Endothelial cell of umbilical vein (primary cell): ENCODE results near the gene CTBP1. TPM values are rescaled to one million over a fixed set of nuclear protein-coding genes. Genes with fewer than 3 reads are reported as not detected.

Source experiments
- BruUV-seq: library from RNA; stranded (reverse); fragments of 400-500 nt; replicated peaks from 2 replicates; lab custom pipeline; 2021; lab: Mats Ljungman, UMichigan
- CTCF ChIA-PET: fragments of 300-600, 350-600 bp; sonication (Branson Sonifier 250); formaldehyde crosslinking; loops from one replicate; lab custom pipeline; 2021; ENCODE audit warnings: antibody characterized with exemption, inconsistent platforms; lab: Charles Lee
- POLR2A ChIA-PET: fragments of 300-600, 350-600 bp; sonication (Branson Sonifier 250); formaldehyde crosslinking; loops from one replicate; lab custom pipeline; 2021; ENCODE audit warnings: antibody characterized with exemption, inconsistent platforms; lab: Charles Lee
- DNase-seq: peaks from one replicate; pipeline ENCODE4 v3.0.0-alpha.2; 2011; ENCODE audit warnings: low read depth, low spot score
- FAIRE-seq: peaks from 2 replicates; lab custom pipeline; 2011; peaks lifted over from hg19 to GRCh38; lab: Jason Lieb, UNC
- H2AFZ ChIP-seq: 2 replicates; pipeline ENCODE4 v1.6.0; 2012; ENCODE audit warnings: low read depth, low read length, control low read depth, inconsistent platforms
- H3K27ac ChIP-seq: 2 replicates; pipeline ENCODE4 v1.5.1; 2011; ENCODE audit warnings: low read depth, mild to moderate bottlenecking, control low read depth, low read length, moderate library complexity; ENCODE audit not compliant: insufficient read depth
- H3K27me3 ChIP-seq, 2 experiments: 2 replicates each; pipeline versions ENCODE4 v1.6.0 to v1.6.1; 2011; ENCODE audit warnings: low read length in 2 of 2, mixed read lengths in 1 of 2; ENCODE audit not compliant: control insufficient read depth in 2 of 2, insufficient read depth in 2 of 2
- H3K36me3 ChIP-seq, 2 experiments: 2 replicates in 1 of 2; 3 replicates in 1 of 2; pipeline ENCODE4 v1.5.1; 2011; ENCODE audit warnings: low read length in 2 of 2, mild to moderate bottlenecking in 1 of 2, moderate library complexity in 1 of 2; ENCODE audit not compliant: control insufficient read depth in 2 of 2, insufficient read depth in 2 of 2; ENCODE audit errors: extremely low read depth in 1 of 2
- H3K4me1 ChIP-seq: 3 replicates; pipeline ENCODE4 v1.5.1; 2011; ENCODE audit warnings: mild to moderate bottlenecking, low read length; ENCODE audit not compliant: control insufficient read depth, insufficient read depth; ENCODE audit errors: extremely low read depth
- H3K4me2 ChIP-seq: 2 replicates; pipeline ENCODE4 v1.6.1; 2011; ENCODE audit warnings: low read length, control low read depth, mixed read lengths; ENCODE audit not compliant: insufficient read depth
- H3K4me3 ChIP-seq, 3 experiments: fragments of 200-600 bp in 1 of 3; sonication (generic), shearing (Covaris generic) in 1 of 3; replicated peaks in 1 of 3; 2 replicates each; pipeline ENCODE4 v1.5.1; 2011 to 2016; ENCODE audit warnings: control low read depth in 3 of 3, low read length in 3 of 3, mild to moderate bottlenecking in 2 of 3, inconsistent platforms in 1 of 3, low read depth in 1 of 3, moderate library complexity in 1 of 3; ENCODE audit not compliant: insufficient read depth in 1 of 3
- H3K79me2 ChIP-seq: 2 replicates; pipeline ENCODE4 v1.6.0; 2012; ENCODE audit warnings: low read length, inconsistent platforms; ENCODE audit not compliant: control insufficient read depth, insufficient read depth
- H3K9ac ChIP-seq: replicated peaks from 2 replicates; pipeline ENCODE3; 2011; ENCODE audit warnings: low read length, control low read depth; ENCODE audit not compliant: insufficient read depth; ENCODE audit errors: extremely low read depth
- H3K9me1 ChIP-seq: replicated peaks from 3 replicates; pipeline ENCODE4 v1.6.0; 2011; ENCODE audit warnings: mild to moderate bottlenecking, low read length; ENCODE audit not compliant: control insufficient read depth, insufficient read depth; ENCODE audit errors: extremely low read depth
- H3K9me3 ChIP-seq: replicated peaks from 2 replicates; pipeline ENCODE4 v1.5.1; 2012; ENCODE audit warnings: low read length, inconsistent platforms; ENCODE audit not compliant: control insufficient read depth, insufficient read depth
- H4K20me1 ChIP-seq: replicated peaks from 2 replicates; pipeline ENCODE3; 2011; ENCODE audit warnings: mild to moderate bottlenecking, low read length; ENCODE audit not compliant: control insufficient read depth, insufficient read depth; ENCODE audit errors: extremely low read depth
- EZH2 ChIP-seq: IDR thresholded peaks from 2 replicates; pipeline ENCODE4 v1.6.1; 2012; ENCODE audit warnings: borderline replicate concordance, low read depth, mild to moderate bottlenecking, moderate library complexity, low read length, inconsistent platforms; ENCODE audit not compliant: severe bottlenecking
- FOS ChIP-seq: IDR thresholded peaks from 2 replicates; pipeline ENCODE4 v1.6.1; 2011; ENCODE audit warnings: mild to moderate bottlenecking, low read length, moderate library complexity, borderline replicate concordance; ENCODE audit not compliant: insufficient read depth
- GATA2 ChIP-seq: IDR thresholded peaks from 2 replicates; pipeline ENCODE4 v1.7.0; 2011; ENCODE audit warnings: low read depth, mild to moderate bottlenecking, moderate library complexity, mixed read lengths, low read length; ENCODE audit not compliant: insufficient read length, insufficient read depth
- JUN ChIP-seq: IDR thresholded peaks from 2 replicates; pipeline ENCODE4 v1.6.1; 2011; ENCODE audit warnings: borderline replicate concordance, low read depth; ENCODE audit not compliant: insufficient read length, insufficient read depth
- MAX ChIP-seq: IDR thresholded peaks from 2 replicates; pipeline ENCODE4 v1.6.1; 2011; ENCODE audit not compliant: insufficient read depth, insufficient read length
- MYC ChIP-seq: IDR thresholded peaks from one replicate; pipeline ENCODE4 v1.6.1; 2011; ENCODE audit warnings: mild to moderate bottlenecking, low read depth, low read length
- POLR2A ChIP-seq: IDR thresholded peaks from 2 replicates; pipeline ENCODE4 v1.6.1; 2012; ENCODE audit warnings: low read depth, mild to moderate bottlenecking, control low read depth, low read length
- POLR2AphosphoS5 ChIP-seq: IDR thresholded peaks from 2 replicates; pipeline ENCODE4 v1.6.1; 2012; ENCODE audit warnings: low read depth, mild to moderate bottlenecking, control low read depth, low read length, moderate library complexity; ENCODE audit not compliant: insufficient read depth
- dilution Hi-C: fragments of 300-500 bp; cut with MboI; formaldehyde crosslinking; loops from one replicate; pipeline ENCODE4 v1.15.0; 2019; ENCODE audit warnings: low sequenced_read_pairs; ENCODE audit not compliant: extremely low pct_ligation_motif_present
- intact Hi-C: fragments of 100-400 bp; cut with micrococcal nuclease; formaldehyde crosslinking; loops from one replicate; pipeline ENCODE4 v1.10.0; 2022
- polyA plus RNA-seq, 4 experiments: library from polyadenylated mRNA; depleted of rRNA in 3 of 4; stranded (reverse) in 3 of 4; unstranded in 1 of 4; fragments of >200 nt; gene quantifications; 2 replicates each; pipeline versions ENCODE4 v1.2.1 to v1.2.3, GENCODE V29; 2011 to 2012; ENCODE audit warnings: missing spikeins in 1 of 4
- total RNA-seq: library from RNA; stranded (reverse); gene quantifications from 2 replicates; pipeline ENCODE4 v1.2.3, GENCODE V29; 2021
- TF ChIP-seq, protein P1 (sequence below), 2 donors: IDR thresholded peaks; 1 replicate in 1 of 2; 2 replicates in 1 of 2; pipeline ENCODE4 v1.5.1; 2011; ENCODE audit warnings: low read length in 2 of 2, mild to moderate bottlenecking in 2 of 2, moderate library complexity in 2 of 2, control low read depth in 1 of 2, inconsistent platforms in 1 of 2, low read depth in 1 of 2; ENCODE audit not compliant: insufficient read depth in 1 of 2; ENCODE audit errors: extremely low read depth in 1 of 2

Gene CTBP1
- total and polyA plus RNA-seq, 2 donors (not counting 3 experiments of a cell fraction or from before 2014, with no cell fraction given): 165 to 167 TPM

GRCh38 chr4:1218634-1219565 is 30.0 kb downstream of the CTBP1 start:
- Histone ChIP-seq H3K4me1 (no peaks in the 10 kb centered on the region), H4K20me1 (no peaks in the 10 kb centered on the region), H2AFZ (no peak overlapping the region), H3K36me3 (peaks cover 3 to 41% of the 10 kb centered on the region in 2 experiments), H3K4me3 (no peak overlapping the region), H3K27ac (no peak overlapping the region), H3K9me3 (no peaks in the 10 kb centered on the region), H3K9me1 (no peaks in the 10 kb centered on the region), H3K27me3 (no peaks in the 10 kb centered on the region), H3K9ac (no peak overlapping the region), H3K4me2 (no peak overlapping the region), H3K79me2 (no peaks in the 10 kb centered on the region)
- POLR2A ChIA-PET: no interaction called here
- intact Hi-C loops (no loop called here), dilution Hi-C loops (no loop called here)
- no TSS peak for BruUV-seq
- CTCF ChIA-PET: no interaction called here
- TF ChIP-seq MYC (no peak), MAX (no peak)
- TF ChIP-seq, protein P1, sequence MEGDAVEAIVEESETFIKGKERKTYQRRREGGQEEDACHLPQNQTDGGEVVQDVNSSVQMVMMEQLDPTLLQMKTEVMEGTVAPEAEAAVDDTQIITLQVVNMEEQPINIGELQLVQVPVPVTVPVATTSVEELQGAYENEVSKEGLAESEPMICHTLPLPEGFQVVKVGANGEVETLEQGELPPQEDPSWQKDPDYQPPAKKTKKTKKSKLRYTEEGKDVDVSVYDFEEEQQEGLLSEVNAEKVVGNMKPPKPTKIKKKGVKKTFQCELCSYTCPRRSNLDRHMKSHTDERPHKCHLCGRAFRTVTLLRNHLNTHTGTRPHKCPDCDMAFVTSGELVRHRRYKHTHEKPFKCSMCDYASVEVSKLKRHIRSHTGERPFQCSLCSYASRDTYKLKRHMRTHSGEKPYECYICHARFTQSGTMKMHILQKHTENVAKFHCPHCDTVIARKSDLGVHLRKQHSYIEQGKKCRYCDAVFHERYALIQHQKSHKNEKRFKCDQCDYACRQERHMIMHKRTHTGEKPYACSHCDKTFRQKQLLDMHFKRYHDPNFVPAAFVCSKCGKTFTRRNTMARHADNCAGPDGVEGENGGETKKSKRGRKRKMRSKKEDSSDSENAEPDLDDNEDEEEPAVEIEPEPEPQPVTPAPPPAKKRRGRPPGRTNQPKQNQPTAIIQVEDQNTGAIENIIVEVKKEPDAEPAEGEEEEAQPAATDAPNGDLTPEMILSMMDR (IDR thresholded peaks at IDR 0.05; ENCODE audit: extremely low read depth in 1 of 2, insufficient read depth in 1 of 2, low read depth in 1 of 2, low read length in 2 of 2): no peak
- DNase-seq (no peak), FAIRE-seq (peak; percentile 42)

DNA sequence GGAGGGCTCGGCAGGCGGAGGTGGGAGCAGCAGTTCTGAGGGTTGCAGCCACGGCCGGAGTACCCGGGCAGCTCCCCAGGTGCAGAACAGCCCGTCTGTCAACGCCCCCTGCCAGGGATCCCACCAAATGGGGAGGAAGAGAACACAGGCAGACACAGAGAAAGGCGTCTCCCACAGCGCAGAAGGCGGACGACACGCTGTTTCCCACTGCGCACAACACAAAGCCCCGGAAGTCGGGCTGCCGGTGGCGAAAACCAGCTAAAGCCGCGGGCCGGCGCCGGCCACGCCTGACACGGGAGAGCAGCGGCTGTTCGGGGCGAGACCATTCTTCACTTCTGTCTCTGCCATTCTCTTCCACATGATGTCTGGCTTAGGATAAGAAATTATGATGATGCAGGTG is 31.6 kb downstream of the CTBP1 start:
- H3K9me1 ChIP-seq: no peaks in the 10 kb centered on the region
- TF ChIP-seq FOS (no peak), POLR2AphosphoS5 (no peak), GATA2 (no peak), POLR2A (no peak), MAX (no peak), MYC (no peak), EZH2 (no peak), JUN (no peak)
- TF ChIP-seq, protein P1 (IDR thresholded peaks at IDR 0.05; ENCODE audit: extremely low read depth in 1 of 2, insufficient read depth in 1 of 2, low read depth in 1 of 2, low read length in 2 of 2): no peak
- no TSS peak for BruUV-seq
- H3K36me3 ChIP-seq: peaks cover 6 to 41% of the 10 kb centered on the region in 2 experiments
- intact Hi-C loops: no loop called here
- H3K27me3 ChIP-seq: no peaks in the 10 kb centered on the region
- ChIA-PET POLR2A (no interaction called here), CTCF (interaction anchor here (0.8 kb wide), 1 partner anchor 33 kb away, joined by 4 read pairs; no protein-coding TSS in a partner anchor)
- DNase-seq (no peak), FAIRE-seq (no peak)
- no peak overlapping the region for H3K4me2 ChIP-seq
- H2AFZ ChIP-seq: no peak overlapping the region
- no peak overlapping the region for H3K4me3 ChIP-seq
- H3K9me3 ChIP-seq: no peaks in the 10 kb centered on the region
- H3K9ac ChIP-seq: no peak overlapping the region
- H3K79me2 ChIP-seq: no peaks in the 10 kb centered on the region
- no peaks in the 10 kb centered on the region for H3K4me1 ChIP-seq
- dilution Hi-C loops: no loop called here
- H4K20me1 ChIP-seq: no peaks in the 10 kb centered on the region
- H3K27ac ChIP-seq: no peak overlapping the region
